Islet of Langerhans (tissue), 1 donor: Measurements from ENCODE around the gene DGKK.

ENCODE experiments used
- FAIRE-seq: peaks from one replicate; lab custom pipeline; 2011; peaks lifted over from hg19 to GRCh38; lab: Jason Lieb, UNC

The DGKK gene, protein sequence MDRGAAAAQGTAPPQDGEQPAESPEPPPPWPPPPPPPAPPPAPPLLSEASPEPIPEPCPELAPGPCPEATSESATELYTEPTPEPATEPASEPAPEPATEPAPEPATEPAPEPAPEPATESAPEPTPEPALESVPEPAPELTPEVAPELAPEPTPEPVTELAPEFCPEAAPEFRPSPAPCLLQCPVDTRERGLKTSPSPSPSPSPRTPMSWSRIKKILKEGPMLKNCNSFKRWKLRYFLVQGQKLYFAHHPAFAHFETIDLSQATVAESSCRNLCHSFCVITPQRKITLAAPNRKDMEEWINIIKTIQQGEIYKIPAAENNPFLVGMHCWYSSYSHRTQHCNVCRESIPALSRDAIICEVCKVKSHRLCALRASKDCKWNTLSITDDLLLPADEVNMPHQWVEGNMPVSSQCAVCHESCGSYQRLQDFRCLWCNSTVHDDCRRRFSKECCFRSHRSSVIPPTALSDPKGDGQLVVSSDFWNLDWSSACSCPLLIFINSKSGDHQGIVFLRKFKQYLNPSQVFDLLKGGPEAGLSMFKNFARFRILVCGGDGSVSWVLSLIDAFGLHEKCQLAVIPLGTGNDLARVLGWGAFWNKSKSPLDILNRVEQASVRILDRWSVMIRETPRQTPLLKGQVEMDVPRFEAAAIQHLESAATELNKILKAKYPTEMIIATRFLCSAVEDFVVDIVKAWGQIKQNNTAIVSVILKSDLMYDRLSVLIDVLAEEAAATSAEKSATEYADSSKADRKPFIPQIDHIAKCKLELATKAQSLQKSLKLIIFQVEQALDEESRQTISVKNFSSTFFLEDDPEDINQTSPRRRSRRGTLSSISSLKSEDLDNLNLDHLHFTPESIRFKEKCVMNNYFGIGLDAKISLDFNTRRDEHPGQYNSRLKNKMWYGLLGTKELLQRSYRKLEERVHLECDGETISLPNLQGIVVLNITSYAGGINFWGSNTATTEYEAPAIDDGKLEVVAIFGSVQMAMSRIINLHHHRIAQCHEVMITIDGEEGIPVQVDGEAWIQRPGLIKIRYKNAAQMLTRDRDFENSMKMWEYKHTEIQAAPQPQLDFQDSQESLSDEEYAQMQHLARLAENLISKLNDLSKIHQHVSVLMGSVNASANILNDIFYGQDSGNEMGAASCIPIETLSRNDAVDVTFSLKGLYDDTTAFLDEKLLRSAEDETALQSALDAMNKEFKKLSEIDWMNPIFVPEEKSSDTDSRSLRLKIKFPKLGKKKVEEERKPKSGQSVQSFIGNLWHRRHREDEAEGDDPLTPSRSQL

DNA sequence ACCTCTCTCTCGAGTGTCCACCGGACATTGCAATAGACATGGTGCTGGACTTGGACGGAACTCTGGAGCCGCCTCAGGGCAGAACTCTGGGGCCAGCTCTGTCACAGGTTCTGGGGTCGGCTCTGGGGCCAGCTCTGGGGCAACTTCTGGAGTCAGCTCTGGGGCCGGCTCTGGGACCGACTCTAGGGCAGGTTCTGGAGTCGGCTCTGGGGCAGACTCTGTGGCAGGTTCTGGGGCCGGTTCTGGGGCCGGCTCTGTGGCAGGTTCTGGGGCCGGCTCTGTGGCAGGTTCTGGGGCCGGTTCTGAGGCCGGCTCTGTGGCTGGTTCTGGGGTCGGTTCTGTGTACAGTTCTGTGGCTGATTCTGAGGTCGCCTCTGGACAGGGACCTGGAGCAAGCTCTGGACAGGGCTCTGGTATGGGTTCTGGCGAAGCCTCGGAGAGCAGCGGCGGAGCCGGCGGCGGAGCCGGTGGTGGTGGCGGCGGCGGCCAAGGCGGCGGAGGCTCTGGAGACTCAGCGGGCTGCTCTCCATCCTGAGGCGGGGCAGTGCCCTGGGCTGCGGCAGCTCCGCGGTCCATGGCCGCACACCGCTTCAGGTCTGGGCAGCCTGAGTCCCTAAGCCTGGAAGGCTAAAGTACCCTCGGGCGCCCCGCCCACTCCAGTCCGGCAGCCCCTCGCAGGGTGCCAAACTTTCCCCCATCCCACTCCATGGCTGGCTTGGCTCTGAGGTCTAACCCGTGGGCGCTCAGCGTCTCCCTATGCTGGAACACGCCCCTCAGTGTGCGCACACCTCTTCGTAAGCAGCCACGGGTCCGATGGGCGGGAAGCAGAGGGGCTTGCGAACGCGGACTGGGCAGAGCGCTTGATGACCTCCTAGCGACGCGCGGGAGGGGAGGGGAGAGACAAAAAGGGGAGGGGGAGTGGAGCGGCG is at the start of gene DGKK:
DGKK (minus strand) TSS at position 723 of the 929 bp plus-strand sequence; CDS start at position 576, 147 bp downstream.
- FAIRE-seq, result no peak

DNA sequence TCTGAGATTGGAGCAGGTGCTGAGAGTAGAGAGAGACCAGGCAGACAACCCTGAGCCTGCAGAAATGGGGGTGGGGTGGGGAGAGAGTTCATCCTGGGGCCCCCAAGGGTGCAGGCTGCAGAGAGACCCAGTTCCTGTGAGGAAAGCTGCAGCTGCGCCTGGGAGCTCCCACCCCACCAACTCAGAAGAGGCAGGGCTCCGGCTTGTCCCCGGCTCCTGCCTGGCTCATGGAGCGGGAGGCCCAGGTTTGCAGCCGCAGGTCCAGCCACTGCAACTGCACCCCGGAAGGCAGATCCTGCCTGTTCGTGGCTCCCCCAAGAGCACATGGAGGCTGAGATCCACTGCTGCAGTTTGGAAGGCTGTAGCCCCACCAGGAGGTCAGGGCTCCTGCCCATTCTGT is 44.2 kb upstream of the DGKK start:
- no peak for FAIRE-seq

DNA sequence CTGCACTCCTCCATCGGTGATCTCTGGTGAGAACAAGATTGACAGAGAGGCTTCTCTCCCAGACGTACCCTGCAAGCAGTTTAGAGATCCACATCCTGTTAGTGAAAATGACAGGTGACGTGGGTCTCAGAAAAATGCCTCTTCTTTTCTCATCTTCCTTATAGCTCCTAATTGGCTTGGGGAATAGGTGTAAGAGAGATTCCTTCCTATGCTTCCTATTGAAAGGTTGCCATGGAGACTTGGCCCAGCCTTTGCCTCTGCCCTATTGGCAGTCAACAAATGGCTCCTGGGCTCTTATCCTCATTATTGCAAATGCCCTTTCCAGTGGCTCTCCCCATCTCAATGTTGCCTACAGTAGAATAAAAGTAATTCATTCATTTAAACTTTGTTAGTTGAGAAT is 26.5 kb upstream of the DGKK start:
- no peak for FAIRE-seq

DNA sequence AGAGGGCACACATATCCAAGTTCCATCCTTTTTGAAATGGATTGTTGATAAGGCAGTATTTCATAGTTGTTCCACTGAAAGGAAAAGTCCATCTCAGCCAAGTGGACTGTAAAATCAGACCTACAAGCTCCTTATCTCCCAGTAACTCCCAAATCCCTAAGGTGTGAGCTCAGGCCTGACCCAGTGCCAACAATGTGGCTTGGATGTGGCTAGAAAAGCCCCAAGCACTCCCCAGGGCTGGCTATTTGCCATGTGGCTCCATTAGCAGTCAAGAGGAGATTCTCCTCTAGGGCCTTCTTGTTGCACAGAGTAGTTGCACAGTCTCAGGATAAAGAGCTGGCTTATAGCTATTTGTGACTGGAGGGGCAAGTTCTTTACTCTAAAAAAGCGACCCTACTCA is 25.0 kb upstream of the DGKK start:
- no peak for FAIRE-seq

DNA sequence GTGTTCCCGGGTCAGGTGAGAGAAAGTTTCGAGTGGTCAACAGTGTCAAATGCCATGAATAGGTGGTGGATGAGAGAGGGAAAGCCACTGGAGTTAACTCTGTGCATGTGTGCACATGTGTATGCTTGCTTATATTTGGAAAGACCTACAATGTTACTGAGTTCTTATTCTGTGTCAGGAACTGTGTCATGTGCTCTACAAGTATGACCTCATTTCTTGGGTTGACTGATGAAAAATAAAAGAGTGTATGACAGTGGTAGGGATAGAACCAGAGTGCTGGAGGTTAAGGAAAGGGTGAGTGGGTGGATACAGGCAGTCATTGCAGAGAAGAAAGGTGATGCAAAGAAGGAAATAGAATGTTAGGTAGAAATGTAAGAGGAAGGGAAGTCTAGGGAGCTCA is 22.1 kb upstream of the DGKK start:
- no peak for FAIRE-seq

DNA sequence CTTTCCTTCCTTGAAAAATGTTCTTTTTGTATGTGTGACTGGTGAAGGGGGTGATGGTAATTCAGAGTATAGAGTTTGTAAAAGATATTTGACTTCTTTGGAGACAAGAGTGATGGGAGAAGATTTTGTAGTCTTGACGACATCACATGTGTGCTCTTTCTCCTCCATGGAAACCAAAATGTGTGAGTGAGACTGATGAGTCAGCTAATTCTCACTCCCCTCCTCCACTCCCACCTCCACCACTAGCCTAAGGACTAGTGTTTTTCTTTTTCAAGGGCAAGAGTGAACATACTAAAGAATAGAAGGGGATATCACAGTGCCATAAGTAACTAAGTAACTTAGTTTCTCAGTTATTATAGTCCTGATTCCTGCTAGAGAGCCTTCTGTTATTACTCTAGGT is 14.0 kb upstream of the DGKK start:
- FAIRE-seq, result no peak

DNA sequence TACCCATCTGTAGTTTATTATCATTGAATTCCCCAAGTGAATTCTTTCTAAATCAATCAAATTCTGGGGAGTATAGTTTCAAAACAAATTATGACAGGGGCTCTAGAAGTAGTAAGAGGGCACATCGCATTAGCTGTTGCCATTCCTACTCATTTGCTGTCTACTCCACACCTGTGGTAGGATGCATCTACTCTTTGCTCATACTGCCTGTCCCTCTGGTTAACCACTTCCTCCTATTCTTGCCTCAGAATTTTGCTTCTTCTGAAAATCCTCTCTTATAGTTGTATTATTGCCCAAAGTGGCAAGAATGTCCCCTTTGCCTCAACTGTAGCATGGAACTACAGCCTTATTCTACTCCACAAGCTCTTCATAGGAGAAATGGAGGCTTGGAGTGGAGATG is 12.7 kb upstream of the DGKK start:
- no peak for FAIRE-seq

DNA sequence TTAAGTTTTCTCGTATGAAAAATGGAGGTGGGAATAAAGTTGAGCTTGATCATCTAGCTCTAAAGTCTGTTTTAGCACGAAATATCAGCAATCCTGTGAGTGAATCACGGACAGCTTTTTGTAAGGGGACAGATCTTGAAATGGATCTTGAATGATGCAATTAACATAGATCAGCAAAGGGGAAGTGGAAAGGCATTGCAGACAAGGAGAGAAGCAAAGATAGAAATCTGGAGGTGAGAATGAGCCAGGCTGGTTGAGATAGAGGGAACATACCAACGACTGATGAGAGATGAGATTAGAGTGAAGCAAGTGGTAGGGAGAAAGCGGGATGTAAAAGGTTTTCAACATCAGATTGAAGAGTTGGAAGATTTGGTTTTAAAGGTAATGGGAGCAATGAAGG is 4.6 kb upstream of the DGKK start:
- FAIRE-seq, result no peak

DNA sequence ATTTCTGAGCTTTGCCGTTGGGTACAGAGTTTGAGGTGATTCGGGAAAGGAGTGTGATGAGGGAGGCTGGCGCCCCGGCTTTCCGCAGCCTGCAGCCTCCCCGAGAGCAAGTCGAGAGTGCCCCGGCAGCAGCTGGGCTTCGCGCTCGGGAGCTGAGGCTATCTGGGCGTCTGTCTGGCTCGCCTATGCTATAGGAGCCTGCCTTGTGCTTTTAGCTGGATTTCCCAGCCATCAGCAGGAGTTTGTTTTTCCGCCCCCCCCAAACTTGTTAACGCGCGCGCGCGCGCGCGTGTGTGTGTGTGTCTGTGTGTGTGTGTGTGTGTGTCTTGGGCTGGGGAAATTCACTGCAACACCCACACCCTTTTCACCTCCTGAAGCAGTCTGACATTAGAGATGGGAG is 765 bp upstream of the DGKK start:
- no peak for FAIRE-seq

DNA sequence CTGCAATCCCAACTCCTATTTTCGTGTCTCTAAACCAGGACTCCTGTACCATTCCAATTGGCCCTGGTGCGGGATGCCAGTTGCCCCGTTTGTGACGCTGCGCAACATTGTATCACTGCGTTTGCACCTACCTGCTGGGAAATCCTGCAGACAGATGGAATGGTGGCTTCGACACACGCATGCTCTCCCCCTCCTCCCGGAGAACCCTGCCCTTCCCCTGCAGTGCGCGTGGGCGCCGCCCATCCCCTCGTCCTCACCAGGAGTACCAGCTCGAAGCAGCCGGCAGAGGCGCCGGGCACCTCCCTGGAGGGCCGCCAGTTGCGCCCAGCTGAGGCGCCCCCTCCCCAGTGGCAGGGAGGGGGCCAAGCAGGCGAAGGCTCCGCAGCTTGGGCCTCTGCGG is 1.4 kb downstream of the DGKK start:
- no peak for FAIRE-seq

DNA sequence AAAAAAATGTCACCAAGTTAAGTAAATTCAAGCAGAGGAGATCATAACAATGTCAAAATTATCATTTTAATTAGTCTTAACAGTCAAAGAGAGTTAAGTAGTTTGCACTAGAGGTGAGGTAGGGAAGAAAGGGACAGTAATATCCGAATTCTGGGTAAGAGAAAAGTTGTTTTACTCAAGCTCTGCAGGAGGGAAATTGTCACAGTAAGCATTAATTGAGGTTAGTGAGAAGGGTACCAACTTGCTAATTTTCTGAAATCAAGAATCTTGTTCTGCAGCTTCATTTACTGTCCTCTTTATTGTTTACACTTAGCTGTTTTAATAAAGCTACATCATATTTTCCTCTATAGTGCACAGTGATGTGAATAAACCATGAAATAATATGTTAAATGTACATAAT is 11.0 kb downstream of the DGKK start:
- FAIRE-seq, result no peak

DNA sequence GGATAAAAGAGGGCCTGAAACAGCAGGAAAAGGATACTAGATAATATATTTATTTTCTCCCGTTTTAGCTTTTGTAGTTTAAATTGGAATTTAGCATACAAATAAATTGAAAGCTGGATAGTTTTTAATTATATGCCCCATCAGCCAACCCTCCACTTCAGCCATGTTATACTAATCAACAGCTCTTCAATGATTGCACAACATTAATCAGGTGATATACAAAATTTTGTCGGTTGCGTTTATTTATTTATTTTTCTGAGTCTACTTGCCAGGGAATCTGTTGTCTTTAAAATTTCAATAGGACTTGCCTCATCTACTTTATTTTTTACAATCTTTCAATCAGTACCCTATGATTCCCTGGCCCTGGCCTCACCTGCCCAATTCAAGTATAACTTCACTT is 12.1 kb downstream of the DGKK start:
- no peak for FAIRE-seq

DNA sequence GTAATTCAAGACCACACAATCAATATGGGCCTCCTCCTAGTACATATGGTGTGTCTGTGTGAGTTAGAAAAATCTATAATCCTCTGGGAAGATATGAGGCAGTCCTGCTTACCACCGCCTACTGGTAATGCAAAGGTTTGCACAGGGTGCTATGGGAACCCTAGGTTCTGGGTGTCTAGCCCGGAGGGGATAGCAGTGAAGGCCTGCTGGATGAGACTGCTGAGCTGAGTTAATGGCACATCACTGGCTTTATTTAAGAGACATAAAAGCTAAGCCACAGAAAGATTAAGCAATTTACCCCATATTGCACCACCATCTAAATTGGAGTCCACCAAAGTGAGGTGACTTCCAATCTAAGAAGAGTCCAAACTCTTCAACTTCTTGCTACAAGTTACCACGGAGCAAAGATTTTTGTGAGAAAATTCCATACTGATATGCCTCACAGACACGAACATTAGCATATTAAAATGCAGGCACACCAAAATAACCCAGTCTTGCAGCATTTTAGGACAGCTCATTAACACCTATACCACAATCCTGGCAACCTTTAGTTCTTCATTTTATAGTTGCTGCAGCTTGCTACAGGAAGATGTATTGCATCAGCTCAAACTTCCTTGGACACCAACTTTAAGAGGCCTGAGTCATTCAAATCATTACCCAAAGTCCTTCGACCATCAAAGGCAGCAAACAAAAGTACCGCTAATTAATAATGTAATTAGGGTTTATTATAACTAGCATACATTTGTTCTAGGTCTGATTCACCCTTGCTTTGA is 13.7 kb downstream of the DGKK start:
- no peak for FAIRE-seq

DNA sequence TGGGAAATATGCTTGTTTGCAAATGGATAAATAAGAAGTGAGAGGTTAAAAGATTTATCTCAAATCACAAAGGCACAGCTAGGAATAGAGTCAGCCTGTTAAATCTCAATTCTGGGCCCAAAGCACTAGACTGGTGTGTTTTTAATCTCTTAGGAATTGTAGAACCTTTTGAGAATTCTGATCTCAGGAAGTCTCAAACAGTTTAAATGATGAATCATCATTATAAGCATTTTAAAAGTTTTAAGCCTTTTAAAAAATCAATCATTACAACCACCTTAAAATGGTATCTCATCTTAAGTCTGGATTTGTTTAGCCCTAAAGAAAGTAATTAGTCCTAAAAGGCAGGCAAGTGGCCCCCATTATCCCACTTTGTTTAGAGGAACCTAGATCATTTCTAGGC is 17.8 kb downstream of the DGKK start:
- FAIRE-seq, result no peak

DNA sequence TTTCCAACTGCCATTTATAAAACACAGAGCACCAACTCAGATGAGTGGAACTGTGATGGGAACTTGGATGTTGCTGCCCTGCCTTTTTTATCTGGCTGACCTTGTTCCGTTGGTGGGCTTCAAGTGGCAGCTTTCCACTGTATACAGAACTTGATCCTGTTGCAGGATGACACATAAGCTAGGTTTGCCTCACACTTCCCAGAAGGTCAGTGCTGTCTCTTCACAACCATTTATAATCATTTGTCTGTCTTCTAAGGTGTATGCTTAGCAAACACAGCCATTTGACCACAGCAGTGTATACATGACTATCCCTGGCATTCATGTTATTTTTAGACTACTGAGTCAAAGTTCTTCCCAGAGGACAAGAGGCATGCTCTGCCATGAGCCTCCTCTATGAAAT is 20.3 kb downstream of the DGKK start:
- FAIRE-seq, result no peak

DNA sequence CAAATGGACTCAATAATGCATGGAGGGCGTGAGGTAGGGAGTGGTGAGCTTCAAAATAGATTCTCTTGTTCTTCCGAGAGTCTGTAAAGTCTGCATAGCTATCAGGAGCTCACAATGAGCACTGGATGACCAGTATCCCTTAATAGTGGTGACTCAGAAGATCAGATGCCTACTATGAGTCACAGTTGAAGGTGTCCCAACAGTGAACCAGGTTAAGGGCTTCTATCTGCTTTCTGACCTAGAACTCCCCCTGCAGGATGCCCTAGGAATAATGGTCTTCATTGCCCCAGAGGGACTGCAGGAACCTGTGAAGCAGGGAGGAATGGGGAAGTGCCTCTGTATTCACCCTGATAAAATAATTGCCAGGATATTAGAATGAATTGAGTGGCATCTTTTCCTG is 22.1 kb downstream of the DGKK start:
- no peak for FAIRE-seq

DNA sequence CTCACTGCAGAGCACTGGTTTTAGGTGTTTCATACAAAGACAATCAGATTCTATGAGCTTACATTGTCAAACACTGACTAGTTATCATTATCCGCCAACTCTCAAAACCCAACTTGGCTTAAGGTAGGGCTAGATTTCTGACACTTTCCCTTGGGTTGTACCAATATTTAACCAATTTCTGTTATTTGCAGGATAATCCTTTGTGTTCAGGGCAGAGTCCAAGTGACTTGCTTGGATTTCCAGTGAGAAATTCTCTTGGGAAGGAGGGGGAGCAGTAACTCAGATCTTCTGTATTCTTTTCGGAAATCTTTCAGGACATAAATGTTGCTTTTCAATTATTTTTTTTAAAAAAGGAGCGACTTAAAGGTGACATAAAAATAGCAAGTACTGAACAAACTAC is 23.1 kb downstream of the DGKK start:
- FAIRE-seq, result no peak

DNA sequence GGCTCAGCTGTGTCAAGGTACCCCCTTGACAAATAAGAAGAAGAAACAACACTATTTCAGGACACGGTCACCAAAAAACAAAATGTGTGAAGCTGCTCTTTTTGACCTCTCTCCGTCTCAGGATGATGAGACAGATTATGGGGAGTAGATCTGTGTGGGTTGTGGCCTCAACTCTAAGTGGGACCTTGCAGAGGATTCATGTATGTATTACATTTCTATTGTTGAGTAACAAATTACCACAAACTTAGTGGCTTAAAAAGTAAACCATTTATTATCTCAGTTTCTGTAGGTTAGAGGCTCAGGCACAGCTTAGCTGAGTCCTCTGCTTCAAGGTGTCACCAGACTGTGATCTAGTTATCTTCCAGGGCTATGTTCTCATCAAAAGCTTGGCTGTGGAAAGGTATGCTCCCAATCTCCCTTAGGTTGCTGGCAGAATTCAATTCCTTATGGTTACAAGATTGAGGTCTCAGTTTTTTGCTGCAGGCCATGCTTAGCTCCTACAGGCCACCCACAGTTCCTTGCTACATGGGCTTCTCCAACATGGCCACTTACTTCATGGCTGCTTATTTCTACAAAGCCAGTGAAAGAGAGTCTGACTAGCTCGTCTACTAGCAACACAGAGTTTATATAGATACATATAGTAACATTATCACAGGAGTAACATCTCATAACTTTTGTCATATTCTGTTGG is 28.1 kb downstream of the DGKK start:
- no peak for FAIRE-seq

DNA sequence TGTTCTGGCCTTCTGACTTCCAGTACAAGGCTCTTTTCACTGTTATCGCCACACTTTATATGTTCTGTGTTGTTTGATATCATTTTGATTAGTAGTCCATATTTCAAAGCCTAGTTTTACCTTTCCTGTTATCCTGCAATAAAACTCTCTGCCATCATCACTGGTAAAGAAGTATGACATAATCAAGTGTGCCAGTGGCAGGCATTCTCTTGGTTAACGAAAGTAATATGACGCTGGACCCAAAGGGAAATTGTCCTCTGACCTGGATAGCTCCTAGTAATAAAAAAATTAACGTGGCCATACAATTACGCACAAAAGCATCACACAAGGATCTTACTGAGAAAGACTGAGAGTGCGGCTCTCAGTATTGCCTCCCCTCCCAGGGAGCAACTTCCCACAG is 33.8 kb downstream of the DGKK start:
- FAIRE-seq, result no peak

DNA sequence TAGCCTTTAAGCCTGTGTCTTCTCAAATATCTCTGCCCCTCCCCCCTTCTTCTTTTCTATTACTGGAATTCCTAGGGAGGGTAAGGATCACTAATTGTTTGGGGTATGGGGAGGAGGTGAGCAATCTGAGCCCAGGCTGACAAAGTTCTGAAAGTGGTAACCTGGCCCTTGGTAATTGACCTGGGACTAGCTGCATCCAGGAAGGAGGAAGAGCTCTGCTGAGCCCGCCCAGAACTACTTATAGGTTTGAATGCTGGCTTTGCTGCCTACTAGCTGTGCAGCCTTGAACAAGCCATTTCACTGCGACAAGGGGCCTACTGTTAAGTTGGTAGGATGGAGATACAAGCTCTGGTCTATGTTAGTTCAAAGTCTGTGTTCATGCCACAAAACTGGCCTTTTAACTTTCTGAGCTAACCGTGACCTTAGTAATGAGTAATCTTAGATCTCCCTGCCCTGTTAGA is 37.8 kb downstream of the DGKK start:
- FAIRE-seq, result no peak
